T47D (cell line): ENCODE measurements around the gene FGD4.
"Not testable (repeated sequence)": the region's sequence is repeated elsewhere in the genome, so short reads cannot be mapped to it uniquely, and the experiment has no call there.

ENCODE experiments used
- DNase-seq, 2 experiments: peaks; one replicate each; pipeline versions ENCODE4 v3.0.0 to v3.0.0-alpha.2; 2011 to 2012; ENCODE audit warnings: low read depth in 1 of 2, low spot score in 1 of 2
- JUND ChIP-seq: IDR thresholded peaks from 2 replicates; pipeline ENCODE4 v1.6.1; 2012; ENCODE audit warnings: low read depth
- in situ Hi-C: cut with HindIII; loops from 2 replicates; pipeline ENCODE4 v1.10.0; 2016; ENCODE audit warnings: low sequenced_read_pairs, low pct_unique_long_range_greater_than_20kb

The FGD4 gene

DNA sequence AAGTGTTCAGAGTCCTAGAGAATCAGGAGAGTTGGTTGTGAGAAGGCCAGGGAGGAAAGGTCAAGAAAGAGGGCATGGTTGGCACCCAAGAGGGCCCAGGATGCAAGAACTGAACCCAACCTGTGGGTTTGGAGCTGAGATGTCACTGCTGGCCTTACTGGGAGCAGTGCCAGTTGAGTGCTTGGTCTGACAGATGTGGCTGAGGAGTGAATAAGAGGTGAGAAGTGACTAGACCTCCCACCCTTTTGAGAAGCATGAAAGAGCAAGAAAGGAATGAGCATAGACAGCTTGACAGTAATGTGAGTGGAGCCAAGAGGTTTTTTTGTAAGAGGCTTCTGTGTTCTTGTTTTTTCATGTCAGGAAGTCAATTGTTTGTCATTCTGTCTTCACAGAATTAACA lies 95.3 kb downstream of the FGD4 start:
- DNase-seq = no peak
- TF ChIP-seq JUND = no peak
- in situ Hi-C loops = no loop called here

DNA sequence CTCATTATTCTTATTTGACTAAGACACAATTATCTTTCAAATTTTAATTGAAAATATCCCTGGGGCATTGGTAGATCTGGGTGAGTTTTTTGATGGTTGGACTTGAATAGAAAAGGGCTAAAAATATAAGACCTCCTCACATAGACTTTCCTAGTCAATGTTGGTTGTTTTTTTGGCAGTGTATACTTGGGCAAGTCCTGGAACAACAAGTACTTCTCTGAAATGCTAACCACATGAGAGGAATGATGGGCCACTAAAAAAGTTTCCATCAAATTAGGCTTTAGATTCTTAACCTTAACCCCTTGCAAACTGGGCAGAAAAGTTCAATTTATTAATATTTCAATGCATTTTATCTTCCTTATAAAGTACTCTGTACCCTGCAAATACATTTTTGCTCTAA lies 97.6 kb downstream of the FGD4 start:
- in situ Hi-C loops = no loop called here
- TF ChIP-seq JUND = no peak
- DNase-seq = no peak

DNA sequence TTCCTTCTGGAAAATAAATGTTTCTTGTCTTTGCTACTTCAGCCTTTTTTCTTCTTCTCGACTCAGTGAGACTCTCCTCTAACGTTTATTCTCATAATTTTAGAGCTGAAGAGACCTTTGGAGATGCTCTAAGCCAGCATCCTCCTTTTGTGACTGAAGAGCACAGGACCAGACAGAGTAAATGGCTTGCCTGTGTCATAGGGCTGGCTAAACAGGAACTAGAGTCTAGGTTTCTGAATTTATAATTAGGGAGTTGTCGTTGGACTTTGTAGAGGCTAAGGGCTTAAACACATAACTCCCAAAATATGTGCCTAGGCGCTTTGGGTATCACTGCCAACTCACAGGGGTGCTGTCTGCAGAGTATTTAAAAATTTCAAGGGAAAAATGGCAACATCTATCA lies 98.5 kb downstream of the FGD4 start:
- in situ Hi-C loops = no loop called here
- no peak for DNase-seq
- no peak for TF ChIP-seq JUND

DNA sequence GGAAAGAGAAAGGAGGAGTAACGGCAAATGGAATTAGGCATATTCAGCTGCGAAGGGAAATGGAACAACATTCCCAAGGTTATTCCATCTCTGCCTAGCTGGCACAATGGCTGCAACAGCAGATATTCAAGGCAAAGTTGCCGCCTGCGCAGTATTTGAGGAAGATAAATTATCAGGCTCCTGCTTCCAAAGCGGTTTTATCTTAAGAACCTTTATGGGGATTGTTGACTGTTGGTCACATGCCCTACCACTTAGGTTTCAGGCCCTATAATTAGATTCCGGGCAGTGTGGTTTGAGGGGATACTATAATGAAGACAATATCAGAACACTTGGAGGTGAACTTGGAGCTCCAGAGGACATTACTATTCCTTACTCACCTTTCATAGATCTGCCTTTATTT lies 99.7 kb downstream of the FGD4 start:
- in situ Hi-C loops = no loop called here
- TF ChIP-seq JUND = no peak
- DNase-seq = no peak

DNA sequence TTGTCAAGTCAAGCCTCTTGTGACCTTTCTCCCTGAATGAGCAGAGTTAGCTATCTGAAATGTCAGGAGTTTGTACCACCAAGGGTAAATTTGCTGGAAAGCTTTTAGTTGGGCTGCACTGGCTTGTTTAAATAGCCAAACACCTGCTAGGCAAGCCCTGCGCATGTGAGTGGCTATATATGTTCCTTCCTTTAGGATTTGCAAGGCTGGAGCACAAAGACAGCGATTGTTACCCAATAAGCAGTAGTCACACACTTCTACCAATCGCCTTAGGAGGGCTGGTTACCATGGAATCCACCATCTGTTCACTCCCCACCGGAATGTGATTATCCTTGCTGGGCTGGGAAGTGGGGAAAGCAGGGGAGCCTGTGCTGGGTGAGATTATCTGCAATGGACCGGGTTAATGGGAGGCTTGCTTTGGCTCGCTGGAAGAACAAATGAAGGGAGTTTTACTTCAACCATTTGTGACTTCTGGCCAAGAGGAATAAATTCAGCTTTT lies 102.5 kb downstream of the FGD4 start:
- DNase-seq = no peak
- in situ Hi-C loops = no loop called here

DNA sequence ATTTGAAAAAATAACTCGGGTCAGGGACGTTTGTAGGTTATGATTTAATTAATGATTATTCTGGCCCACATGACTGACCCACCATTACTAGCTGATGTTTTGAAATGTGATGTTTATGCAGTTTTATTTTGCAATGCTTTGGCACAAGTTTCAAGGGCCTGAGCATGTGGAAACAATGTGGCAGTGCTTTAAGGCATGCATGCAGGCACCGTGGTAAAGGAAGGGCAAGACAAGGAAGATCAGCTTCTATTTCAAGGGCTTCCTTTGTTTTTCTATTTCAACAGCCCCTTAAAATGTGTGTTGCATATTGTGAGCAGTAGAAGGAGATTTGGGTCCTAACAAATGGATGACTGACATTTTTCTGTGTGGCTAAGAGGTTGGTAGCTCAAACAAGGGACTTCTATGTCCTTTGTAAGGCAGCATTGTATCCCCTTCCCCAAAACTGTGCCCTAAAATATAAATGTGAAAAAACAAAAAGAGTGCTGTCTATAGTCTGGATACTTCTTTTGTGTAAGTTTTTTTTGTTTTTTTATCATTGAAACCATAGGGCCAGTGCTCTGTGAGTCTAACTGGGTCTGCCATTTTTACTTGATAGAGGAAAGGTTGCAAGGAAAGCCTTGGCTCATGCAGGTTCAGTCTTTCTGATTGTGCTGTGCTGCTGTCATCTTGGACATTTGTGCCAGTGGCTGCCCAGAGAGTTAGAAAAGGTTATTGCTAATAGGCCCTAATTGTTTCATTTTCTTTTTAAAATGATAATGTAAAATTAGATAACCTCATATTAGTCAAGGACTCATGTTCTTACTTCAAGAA lies 103.5 kb downstream of the FGD4 start:
- TF ChIP-seq JUND = no peak
- in situ Hi-C loops = no loop called here
- no peak for DNase-seq

More for the DNA sequence above, 102.5 kb downstream of the FGD4 start:
- TF ChIP-seq JUND = no peak

DNA sequence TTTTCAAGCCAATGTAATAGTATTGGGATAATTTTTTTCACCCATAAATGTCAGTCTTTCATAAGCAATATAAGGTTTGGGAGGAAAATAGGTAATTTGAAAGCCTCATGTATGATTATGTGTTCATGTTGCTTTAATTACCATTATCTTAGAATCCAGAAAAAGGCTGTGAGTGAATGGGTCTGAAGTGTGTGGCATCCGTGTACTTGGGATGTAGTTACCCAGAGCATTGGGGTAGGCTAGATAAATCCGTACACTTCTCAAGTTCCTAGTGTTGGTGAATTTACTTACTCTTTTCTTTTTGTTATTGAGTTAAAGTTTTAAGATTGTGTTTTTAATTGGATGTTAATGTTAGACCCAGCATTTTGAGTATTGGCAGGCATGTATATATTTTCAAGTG lies 104.4 kb downstream of the FGD4 start:
- no peak for TF ChIP-seq JUND
- DNase-seq = no peak
- in situ Hi-C loops = no loop called here

DNA sequence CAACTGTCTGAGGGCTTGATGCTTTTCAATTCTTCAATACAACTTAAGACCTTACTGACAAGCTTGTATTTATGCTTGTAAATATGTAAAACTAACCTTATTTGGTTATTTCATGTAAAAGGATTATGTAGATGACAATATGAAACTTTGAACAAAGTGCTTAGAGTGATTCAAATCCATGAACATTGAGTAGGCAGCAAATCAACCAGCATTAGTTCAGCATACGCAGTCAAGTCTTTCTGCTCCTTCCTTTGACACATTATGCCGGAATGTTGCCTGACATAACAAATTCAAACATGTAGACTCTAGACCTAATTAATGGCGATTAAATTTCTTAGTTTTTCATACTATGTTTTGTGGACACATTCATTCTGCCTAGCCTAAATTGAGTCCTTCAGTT lies 105.2 kb downstream of the FGD4 start:
- DNase-seq = no peak
- TF ChIP-seq JUND = no peak
- in situ Hi-C loops = no loop called here

DNA sequence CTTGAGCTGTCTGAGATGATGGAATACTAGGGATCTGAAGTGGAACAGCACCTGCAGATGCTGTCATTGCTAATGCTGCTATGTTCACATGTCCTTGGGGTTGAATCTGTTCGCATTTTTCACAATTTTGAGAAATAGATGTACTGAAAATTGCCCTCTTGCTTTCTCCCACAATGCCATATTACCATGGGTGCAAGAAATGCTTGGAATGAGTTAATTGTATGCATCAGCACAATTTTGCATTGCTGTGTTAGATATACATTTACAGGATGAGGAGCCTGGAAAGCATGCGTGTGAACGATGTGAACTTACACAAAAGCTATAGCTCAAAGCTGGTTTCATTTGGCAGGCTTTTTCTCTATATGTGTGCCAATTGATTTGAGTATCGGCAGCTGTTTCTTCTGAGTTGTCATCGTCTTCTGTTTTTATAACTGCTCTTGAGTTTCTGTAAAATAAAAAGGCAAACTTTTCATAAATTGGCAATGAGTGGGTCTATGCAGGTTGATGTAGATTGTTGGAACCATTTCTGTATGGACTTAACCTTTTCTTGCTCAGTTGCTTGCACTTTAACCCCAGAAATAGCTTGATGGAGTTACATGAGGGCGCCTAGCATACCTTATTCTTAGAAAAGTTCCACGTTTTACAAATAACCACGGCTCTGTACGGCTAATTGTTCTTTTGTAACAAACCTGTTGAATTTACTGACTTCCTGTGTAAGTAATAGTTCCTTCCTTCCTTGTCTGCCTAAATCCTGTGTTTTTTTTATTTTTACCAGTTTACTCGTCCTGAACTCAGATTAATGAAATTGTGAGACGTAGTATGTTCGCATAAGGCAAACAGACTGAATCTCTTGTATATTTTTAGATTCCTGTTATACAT lies 105.9 kb downstream of the FGD4 start:
- DNase-seq = no peak
- in situ Hi-C loops = no loop called here
- no peak for TF ChIP-seq JUND

DNA sequence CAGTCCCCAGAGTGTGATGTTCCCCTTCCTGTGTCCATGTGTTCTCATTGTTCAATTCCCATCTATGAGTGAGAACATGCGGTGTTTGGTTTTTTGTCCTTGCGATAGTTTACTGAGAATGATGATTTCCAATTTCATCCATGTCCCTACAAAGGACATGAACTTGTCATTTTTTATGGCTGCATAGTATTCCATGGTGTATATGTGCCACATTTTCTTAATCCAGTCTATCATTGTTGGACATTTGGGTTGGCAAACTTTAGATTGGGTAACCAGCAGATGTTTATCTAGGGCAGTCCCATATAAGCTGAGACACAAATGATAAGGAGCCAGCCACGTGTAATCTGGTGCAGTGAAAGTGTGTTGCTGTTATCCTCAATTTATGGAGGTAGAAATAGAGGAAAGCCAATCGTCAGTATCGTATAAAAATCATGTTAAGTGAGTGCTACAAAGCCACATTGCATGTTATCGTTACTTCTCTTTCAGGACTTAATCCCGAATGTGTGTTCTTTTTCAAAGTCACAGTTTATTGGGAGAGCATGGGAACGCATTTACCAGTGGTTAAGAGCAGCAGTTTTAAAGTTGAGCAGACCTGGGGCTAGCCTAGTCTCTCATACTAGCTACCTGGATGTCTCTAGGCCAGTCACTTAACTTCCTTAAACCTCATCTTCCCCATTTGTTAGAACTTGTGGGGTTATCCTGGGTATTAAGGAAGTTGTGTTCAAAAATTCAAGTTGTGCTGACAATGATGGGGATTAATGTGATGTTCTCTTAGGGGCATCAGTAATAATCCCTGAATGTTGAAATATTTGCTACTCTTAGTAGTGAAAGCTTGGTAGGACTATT lies 108.0 kb downstream of the FGD4 start:
- DNase-seq, in situ Hi-C loops: not testable (repeated sequence)

DNA sequence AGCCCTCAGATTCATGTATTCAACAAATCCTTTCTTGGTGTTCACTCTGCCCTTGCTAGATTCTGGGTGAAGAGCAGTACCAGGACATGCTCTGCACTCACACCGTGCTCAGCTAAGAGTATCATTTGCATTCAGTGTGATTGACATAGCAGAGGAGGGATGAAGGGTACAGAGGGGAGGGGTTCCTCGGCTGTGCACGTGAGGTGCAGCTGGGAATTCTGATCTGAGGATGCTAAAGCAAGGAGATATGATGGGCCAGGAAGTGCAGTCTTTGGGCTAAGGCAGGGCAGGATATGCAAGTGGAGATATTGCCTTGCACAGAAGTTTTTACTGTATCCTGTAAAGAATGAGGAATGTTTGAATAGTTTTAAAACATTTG lies 108.6 kb downstream of the FGD4 start:
- DNase-seq = no peak

DNA sequence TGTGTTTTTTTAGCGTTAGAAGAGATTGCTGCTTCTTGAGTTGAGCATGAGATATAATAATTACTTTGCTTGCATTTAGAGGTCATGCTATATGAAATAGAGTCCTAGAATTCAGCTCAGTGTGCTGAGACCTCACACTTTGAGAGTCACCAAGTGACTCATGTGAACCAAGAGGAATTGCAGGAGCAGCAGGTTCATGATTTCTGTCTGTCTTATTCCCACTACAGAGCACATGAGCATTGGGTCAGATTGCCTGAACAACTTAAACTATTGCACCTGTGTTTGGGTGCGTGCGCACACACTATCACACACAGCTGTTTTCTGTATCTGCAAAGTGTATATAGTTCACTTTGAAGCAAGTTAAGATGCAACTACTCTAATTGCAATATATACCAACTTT lies 109.3 kb downstream of the FGD4 start:
- no peak for TF ChIP-seq JUND
- in situ Hi-C loops = no loop called here
- no peak for DNase-seq

More for the DNA sequence above, 108.6 kb downstream of the FGD4 start:
- in situ Hi-C loops = no loop called here
- TF ChIP-seq JUND = no peak
